ENCODE data around the gene DHRS4L2.
"Not testable (repeated sequence)": the region's sequence is repeated elsewhere in the genome, so short reads cannot be mapped to it uniquely, and the experiment has no call there.

GRCh38 chr14:23969481-23970282 lies 19.0 kb upstream of the DHRS4L2 start:
- not testable (repeated sequence) for TF ChIP-seq CTCF, EZH2phosphoT487 (IDR thresholded peaks at IDR 0.05; ENCODE audit: low read length)

Measured in MM.1S (cell line).